ENCODE measurements around the gene NAA38. TPM values are rescaled to one million over a fixed set of nuclear protein-coding genes. Genes with fewer than 3 reads are reported as not detected.

Gene NAA38
- total RNA-seq, 1 donor from 2014 or later = 58.7 TPM

- DNase-seq (no peak), ATAC-seq (no peak)
- no peak for TF ChIP-seq CTCF (IDR thresholded peaks at IDR 0.05)
- no peak overlapping the region for H3K4me3 ChIP-seq
- H3K4me1 ChIP-seq = peaks cover 42% of the 10 kb centered on the region
- intact Hi-C loops (cut with DNase I) = no loop called here
- H3K27ac ChIP-seq = peak overlapping the region; percentile 30
- H3K27me3 ChIP-seq = no peaks in the 10 kb centered on the region
- no peaks in the 10 kb centered on the region for H3K9me3 ChIP-seq
- H3K36me3 ChIP-seq = peaks cover 10% of the 10 kb centered on the region
These were observed 25.3 kb upstream of the NAA38 start for GRCh38 chr17:7882629-7883028.

GRCh38 chr17:7882068-7882467 lies 24.7 kb upstream of the NAA38 start:
- DNase-seq (no peak), ATAC-seq (no peak)
- Histone ChIP-seq H3K4me1 (peaks cover 39% of the 10 kb centered on the region), H3K9me3 (no peaks in the 10 kb centered on the region), H3K4me3 (no peak overlapping the region), H3K27me3 (no peaks in the 10 kb centered on the region), H3K36me3 (peaks cover 10% of the 10 kb centered on the region), H3K27ac (no peak overlapping the region)
- intact Hi-C loops (cut with DNase I) = no loop called here
- no peak for TF ChIP-seq CTCF (IDR thresholded peaks at IDR 0.05)

GRCh38 chr17:7881276-7882054 lies 24.1 kb upstream of the NAA38 start:
- intact Hi-C loops (cut with DNase I) = no loop called here
- H3K9me3 ChIP-seq = no peaks in the 10 kb centered on the region
- no peak for ATAC-seq
- no peak overlapping the region for H3K4me3 ChIP-seq
- peaks cover 10% of the 10 kb centered on the region for H3K36me3 ChIP-seq
- H3K4me1 ChIP-seq = peaks cover 33% of the 10 kb centered on the region
- no peaks in the 10 kb centered on the region for H3K27me3 ChIP-seq
- H3K27ac ChIP-seq = no peak overlapping the region
- DNase-seq = no peak
- no peak for TF ChIP-seq CTCF (IDR thresholded peaks at IDR 0.05)

- no peak overlapping the region for H3K4me3 ChIP-seq
- ATAC-seq (no peak), DNase-seq (no peak)
- peaks cover 10% of the 10 kb centered on the region for H3K36me3 ChIP-seq
- H3K27me3 ChIP-seq = no peaks in the 10 kb centered on the region
- intact Hi-C loops (cut with DNase I) = no loop called here
- peaks cover 29% of the 10 kb centered on the region for H3K4me1 ChIP-seq
- no peak for TF ChIP-seq CTCF (IDR thresholded peaks at IDR 0.05)
- no peaks in the 10 kb centered on the region for H3K9me3 ChIP-seq
- peak overlapping the region; percentile 3 for H3K27ac ChIP-seq
These were observed 22.9 kb upstream of the NAA38 start for GRCh38 chr17:7880076-7880868.

GRCh38 chr17:7878234-7878633 lies 20.9 kb upstream of the NAA38 start:
- Histone ChIP-seq H3K27ac (no peak overlapping the region), H3K4me3 (no peak overlapping the region), H3K9me3 (no peaks in the 10 kb centered on the region), H3K27me3 (no peaks in the 10 kb centered on the region), H3K4me1 (peaks cover 23% of the 10 kb centered on the region), H3K36me3 (peaks cover 14% of the 10 kb centered on the region)
- ATAC-seq = no peak
- intact Hi-C loops (cut with DNase I) = no loop called here
- TF ChIP-seq CTCF (IDR thresholded peaks at IDR 0.05) = no peak
- no peak for DNase-seq

All from upper lobe of right lung (tissue), 1 donor.